ENCODE measurements around the gene DOCK1.

The DOCK1 gene

DNA sequence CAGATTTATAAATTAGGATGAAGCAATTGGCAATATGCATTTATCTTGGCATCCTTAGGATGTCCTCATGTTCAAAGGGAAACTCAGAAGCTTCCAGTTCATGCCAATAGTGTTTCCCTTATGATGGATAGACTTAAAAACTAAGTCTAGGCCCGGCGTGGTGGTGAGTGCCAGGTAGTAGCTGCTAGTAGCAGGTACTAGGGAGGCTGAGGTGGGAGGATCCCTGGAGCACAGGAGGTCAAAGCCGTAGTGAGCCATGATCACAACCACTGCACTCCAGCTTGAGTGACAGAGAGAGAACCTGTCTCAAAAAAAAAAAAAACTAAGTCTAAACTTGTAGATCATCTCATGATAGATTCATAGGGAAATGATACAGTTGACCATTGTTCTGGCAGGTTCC lies 115.0 kb downstream of the DOCK1 start:
- TF ChIP-seq CTCF (conservative IDR thresholded peaks at IDR 0.05; ENCODE audit: low read depth, low read length), result no peak
- DNase-seq (ENCODE audit: low read depth), result no peak
- no peak overlapping the region for H3K4me3 ChIP-seq (ENCODE audit: low read length)

DNA sequence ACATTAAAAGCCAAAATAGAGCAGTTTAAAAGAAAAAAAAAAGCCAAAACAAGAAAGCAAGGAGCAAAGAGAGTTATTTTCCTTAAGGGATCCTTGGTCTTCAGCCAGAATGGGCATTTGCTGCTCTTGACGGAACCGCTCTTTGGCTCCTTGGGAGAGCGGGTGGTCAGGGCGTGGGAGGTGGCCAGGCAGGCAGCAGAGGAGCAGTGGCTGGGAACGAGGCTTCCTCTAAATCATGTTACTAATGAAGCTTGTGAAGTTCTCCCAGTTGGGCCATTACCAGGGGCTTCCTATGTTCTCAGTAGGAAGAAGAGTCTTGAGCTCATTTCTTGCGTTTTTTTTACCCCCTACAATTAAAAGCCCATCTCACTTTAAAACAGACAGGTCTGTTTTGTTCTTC lies 116.6 kb downstream of the DOCK1 start:
- no peak overlapping the region for H3K4me3 ChIP-seq (ENCODE audit: low read length)
- no peak for DNase-seq (ENCODE audit: low read depth)
- TF ChIP-seq CTCF (conservative IDR thresholded peaks at IDR 0.05; ENCODE audit: low read depth, low read length), result no peak

DNA sequence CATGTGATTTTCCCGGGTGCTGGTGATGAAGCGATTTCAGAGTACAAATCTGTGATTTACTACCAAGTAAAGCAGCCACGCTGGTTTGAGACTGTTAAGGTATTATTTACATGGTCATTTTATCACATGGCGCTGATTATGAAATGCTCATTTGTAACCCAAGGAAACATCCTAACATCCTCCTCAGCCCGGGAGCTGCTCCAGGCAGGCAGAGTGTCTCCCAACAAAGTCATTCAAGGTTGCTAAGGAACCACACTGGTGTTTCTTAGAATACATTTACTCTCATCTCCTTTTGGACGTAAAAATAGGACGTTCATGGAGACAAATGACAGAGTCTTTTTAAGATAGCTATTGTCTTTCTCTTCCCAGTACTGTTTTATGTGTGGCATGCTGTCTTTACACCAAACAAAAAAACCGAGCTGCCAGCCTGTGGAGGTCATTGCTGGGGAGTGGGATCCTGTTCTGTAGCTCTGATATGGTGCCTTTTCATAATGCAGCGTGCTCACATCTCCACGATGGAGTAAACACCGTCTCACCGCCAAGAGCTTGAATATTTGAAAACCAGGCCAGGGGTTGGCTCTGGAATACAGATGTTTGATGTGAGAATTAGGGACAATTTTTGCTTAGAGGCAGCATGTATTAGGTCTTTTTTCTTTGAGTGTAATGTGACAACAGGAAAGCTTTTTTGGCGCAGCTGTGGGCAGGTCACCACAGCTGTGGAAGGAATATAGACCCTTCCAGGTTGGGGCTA lies 119.6 kb downstream of the DOCK1 start:
- H3K4me3 ChIP-seq (ENCODE audit: low read length), result no peak overlapping the region
- TF ChIP-seq CTCF (conservative IDR thresholded peaks at IDR 0.05; ENCODE audit: low read depth, low read length), result no peak
- no peak for DNase-seq (ENCODE audit: low read depth)

DNA sequence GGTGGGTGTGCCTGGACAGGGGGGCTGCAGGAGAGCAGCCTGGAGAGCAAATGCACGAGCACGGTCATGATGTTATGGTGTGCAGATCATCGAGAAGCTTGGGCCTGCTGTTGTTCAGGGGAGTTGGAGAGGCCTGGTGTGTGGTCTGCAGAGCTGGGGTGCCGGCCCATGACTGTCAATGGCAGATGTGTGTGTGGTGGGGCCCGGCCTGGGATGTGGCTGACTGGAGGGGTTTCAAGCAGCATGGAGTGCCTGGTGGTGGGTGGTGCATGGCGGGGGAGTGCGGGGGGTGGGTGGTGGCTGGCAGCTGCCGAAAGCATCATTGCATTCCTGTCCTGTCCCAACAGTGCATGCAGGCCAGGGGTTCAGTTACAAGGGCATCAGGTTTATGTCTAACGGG lies 122.6 kb downstream of the DOCK1 start:
- no peak overlapping the region for H3K4me3 ChIP-seq (ENCODE audit: low read length)
- no peak for DNase-seq (ENCODE audit: low read depth)
- no peak for TF ChIP-seq CTCF (conservative IDR thresholded peaks at IDR 0.05; ENCODE audit: low read depth, low read length)

GRCh38 chr10:127028556-127028955 lies 123.3 kb downstream of the DOCK1 start:
- DNase-seq (ENCODE audit: low read depth), result no peak
- TF ChIP-seq CTCF (conservative IDR thresholded peaks at IDR 0.05; ENCODE audit: low read depth, low read length), result no peak
- H3K4me3 ChIP-seq (ENCODE audit: low read length), result no peak overlapping the region

DNA sequence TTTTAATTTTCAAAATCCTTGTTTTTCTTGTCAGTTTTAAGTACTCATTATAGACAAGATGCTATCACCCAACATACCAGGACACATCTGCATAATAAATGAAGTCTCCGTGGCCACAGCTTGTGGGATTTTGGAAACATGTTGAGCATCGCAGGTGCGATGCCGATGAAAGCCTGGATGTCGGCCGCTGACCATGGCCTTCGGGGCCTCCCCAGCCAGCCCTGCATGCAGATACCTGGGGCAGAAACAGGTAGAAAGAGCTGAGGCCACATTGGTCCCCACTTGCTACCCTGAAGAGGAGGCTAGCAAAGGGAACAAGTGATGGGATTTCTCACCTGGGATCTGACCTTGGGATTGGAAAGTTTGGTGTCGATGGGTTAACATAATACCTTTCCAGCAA lies 123.8 kb downstream of the DOCK1 start:
- DNase-seq (ENCODE audit: low read depth), result no peak
- no peak for TF ChIP-seq CTCF (conservative IDR thresholded peaks at IDR 0.05; ENCODE audit: low read depth, low read length)
- H3K4me3 ChIP-seq (ENCODE audit: low read length), result no peak overlapping the region

Measured in retinal pigment epithelial cell (primary cell).